NCI-H69 (cell line): ENCODE results near the gene WDR76.

Experiments used
- DNase-seq: peaks from one replicate; lab custom pipeline; 2025; lab: John Stamatoyannopoulos, UW

WDR76 gene

GRCh38 chr15:43878446-43878845 lies 51.6 kb downstream of the WDR76 start:
- DNase-seq = peak; percentile 75

DNA sequence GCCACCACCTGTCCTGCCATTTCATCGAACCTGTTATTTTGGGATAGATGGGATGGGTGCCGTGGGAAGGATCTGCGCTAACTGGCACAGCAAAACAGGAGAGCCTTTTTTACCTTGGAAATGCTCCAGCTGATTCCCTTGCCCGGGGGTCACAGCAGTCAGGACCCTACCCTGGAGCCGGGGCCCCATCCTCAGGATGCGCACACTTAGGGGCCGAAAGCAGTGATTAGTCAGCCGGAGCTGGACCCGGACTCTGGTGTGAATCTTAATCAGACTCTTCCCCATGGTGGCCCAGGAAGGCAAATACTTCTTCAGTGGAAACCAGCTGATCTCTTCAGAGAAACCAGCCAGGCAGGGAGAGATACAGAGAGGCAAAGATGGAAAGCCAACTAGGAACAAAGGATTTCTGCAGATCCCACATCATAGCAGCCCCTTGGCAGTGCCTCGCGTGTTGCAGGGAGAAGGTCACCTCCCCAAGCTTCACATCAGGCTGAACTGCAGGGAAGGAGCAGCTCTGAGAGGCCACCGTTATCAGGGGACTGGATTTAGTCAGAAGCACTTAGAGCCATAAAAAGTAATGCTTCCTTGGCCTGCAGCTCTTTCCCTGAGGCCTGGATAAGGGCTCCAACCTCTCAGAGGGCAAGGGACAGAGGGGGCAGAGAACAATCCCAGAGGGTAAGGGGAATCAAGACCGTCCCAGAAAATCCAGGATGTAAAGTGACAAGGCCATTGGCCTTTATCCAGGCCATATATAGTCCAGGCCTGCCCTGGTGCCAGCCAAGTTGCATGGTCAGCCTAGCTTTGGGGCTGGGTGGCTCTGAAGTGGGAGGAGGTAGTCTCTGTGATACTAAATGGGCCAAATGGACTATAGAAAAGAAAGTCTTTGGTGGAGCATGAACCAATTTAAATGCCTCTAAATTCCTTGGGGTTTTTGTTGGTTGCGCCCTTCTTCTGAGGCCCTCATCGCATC lies 52.9 kb downstream of the WDR76 start:
- DNase-seq = no peak

DNA sequence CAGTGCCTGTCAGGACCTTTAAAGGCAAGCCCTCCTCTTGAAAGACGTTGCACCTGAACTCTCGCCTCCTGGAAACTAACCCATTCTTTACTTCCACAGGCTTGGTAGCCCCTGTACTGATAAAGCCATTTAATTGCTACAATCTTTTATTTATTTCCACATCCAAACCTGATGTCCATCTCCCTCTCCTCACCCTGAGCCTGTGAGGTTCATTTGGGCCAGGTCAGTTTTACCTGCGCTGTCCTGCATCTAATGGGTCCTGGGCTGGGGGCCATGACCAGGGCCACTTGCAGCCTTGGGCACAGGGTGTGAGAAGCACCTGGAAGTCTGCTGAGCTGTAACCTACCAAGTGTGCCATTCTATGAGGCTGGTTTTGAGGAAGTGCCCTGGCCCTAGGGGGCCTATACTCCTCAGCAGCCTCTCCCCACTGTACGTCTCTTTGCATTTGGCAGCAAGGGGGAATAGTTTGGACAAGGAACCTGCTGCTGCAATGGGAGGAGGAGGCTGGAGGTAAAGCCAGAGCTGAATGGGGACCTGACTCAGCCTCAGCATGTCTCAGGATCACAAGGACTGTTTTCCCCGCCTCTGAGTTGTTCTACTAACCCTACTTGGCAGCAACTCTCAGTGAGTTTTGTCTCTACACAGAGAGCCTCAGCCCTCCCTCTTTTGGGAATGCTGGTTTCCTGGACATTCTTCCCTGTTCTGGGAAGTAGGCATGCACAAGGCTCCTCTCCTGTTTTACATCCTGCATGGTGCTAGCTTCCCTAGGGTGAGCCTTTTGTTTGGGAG lies 53.8 kb downstream of the WDR76 start:
- no peak for DNase-seq

GRCh38 chr15:43881245-43881644 lies 54.4 kb downstream of the WDR76 start:
- no peak for DNase-seq

- DNase-seq = peak; percentile 37
These were observed 55.1 kb downstream of the WDR76 start for GRCh38 chr15:43881944-43882343.

GRCh38 chr15:43883571-43883970 lies 56.8 kb downstream of the WDR76 start:
- no peak for DNase-seq

GRCh38 chr15:43886558-43886957 lies 59.8 kb downstream of the WDR76 start:
- no peak for DNase-seq

DNA sequence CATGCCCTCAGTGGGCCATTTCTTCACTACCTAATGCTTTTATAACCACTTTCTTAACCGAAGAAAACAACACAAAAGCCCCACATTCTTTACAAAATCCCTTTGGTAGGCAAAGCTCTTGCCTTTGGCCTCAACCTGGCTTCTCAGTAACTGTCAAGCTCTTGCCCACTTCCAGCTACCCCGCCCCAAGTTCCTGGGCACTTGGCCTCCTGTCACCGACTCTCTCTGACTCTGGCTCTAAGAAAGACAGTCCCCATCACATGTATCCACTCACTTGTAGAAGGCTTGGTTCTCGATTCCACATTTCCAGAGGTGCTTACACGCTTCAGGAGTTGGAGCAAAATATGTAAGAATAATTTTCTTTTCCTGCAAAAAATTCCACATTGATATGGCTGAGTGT lies 61.1 kb downstream of the WDR76 start:
- no peak for DNase-seq

- DNase-seq = no peak
These were observed 62.2 kb downstream of the WDR76 start for GRCh38 chr15:43889042-43889441.

DNA sequence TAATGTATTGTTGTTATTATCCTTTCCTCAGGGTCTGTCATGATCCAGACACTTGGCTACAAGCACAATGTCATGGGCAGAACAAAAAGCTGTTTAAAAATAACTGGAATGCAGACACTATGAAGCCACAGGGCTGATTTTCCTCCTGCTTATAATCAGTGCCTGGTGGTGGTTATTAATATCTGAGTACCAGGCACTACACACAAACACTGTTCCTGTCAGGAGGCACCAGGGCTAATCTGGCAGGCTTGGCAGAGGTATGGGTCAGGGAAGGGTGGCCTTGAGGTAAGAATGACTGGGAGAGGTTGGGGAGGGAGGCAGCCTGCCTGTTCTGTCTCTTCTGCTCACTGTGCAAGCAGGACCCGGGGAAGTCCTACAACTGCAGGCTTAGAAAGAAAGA lies 67.2 kb downstream of the WDR76 start:
- DNase-seq = no peak

GRCh38 chr15:43895586-43895985 lies 68.8 kb downstream of the WDR76 start:
- no peak for DNase-seq

GRCh38 chr15:43896543-43896942 lies 69.7 kb downstream of the WDR76 start:
- DNase-seq = no peak

- DNase-seq = no peak
These were observed 72.1 kb downstream of the WDR76 start for GRCh38 chr15:43898891-43899290.

- no peak for DNase-seq
These were observed 73.1 kb downstream of the WDR76 start for GRCh38 chr15:43899928-43900327.

DNA sequence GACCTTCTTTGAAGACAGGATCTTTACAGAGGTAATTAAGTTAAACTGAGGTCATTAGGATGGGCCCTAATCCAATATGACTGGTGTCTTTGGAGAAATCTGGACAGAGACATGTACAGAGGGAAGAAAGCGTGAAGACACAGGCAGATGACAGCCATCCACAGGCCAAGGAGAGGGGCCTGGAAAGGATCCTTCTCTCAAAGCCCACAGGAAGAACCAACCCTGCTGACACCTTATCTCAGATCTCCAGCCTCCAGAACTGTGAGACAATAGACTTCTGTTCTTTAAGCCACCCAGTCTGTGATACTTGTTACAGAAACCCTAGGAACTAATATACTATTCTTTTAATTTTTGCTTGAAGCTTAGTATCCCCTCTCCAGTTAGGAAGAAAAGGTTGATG lies 74.2 kb downstream of the WDR76 start:
- DNase-seq = no peak

DNA sequence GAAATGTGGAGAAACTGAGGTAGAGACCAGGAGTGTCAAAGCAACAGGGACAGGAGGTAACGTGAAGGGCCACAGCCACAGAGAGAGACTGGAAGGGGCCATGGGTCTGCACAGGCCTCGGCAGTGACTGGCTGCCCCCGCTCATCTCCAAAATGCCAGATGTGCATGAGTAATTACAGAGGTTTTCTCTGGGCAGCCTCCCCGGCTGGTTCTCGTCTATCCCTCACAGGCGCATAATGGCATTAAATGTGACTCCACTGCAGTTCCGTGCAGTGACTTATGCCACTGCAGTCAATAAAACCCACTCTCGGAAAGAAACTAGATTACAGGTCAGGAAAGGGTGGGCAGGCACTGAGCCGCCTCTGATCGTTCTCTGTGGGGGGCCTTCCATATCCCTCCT lies 74.7 kb downstream of the WDR76 start:
- no peak for DNase-seq

- peak; percentile 79 for DNase-seq
These were observed 77.1 kb downstream of the WDR76 start for GRCh38 chr15:43903864-43904290.

GRCh38 chr15:43905755-43906154 lies 79.0 kb downstream of the WDR76 start:
- no peak for DNase-seq

- DNase-seq = no peak
These were observed 81.8 kb downstream of the WDR76 start for GRCh38 chr15:43908516-43909050.

DNA sequence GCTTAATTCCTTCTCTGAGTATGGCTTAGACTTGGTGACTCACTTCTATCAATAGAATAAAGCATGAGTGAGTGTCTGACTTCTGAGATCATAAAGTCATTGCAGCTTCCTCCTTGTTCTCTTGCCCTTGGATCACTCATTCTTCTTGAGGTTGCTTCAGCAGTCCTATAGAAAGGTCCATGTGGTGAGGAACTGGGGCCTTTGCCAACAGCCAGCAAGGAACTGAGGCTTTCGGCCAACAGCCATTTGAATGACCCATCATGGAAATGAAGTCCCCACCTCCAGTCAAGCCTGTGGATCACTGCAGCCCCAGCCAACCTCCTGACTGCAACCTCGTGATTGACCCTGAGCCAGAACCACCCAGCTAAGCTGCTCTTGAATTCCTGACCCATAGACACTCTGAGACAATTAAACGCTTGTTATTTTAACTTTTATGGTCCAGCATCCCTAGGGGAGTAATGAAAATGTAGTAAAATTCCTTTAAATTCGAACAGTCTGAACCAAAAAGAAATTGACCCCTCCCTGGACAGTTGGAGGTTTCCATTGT lies 84.5 kb downstream of the WDR76 start:
- no peak for DNase-seq

- no peak for DNase-seq
These were observed 85.4 kb downstream of the WDR76 start for GRCh38 chr15:43912208-43912607.

DNA sequence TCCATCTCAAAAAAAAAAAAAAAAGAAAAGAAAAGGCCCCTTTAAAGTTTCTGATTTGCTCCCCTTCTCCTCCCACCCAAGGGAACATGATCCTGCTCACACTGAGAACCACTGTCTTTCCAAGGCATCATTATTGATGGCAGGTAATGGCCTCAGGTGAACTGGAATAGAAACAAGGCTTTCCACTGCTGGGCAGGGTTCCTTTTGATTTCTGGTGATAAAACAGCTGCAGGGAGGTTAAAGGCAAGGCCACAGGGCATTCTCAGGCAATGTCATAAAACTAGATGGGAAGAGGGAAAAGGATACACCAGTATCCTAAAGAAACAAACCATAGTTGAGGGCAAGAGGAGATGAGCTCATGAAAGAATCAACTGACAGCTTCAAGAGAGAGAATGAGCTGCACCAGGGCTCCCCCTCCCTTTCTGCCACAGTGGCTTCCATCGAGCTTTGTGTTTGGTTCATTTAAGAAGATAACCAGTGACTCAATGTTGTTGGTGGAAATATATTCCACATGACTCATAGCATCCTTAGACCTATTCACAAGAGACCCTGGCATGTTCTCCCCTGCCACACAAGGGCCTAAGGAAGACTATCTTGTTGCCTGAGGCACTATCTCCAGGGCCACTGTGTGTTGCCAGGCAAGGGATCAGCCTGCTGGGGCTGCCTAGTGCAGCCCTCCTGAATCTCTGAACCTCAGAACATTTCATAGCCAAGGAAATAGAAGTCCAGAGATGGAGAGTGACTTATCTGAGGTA lies 86.4 kb downstream of the WDR76 start:
- DNase-seq = peak; percentile 39
